ENCODE results near the gene STON2. TPM values are rescaled to one million over a fixed set of nuclear protein-coding genes. Genes with fewer than 3 reads are reported as not detected.

Gene STON2
- total RNA-seq, 1 donor from 2014 or later, result 14.0 TPM

DNA sequence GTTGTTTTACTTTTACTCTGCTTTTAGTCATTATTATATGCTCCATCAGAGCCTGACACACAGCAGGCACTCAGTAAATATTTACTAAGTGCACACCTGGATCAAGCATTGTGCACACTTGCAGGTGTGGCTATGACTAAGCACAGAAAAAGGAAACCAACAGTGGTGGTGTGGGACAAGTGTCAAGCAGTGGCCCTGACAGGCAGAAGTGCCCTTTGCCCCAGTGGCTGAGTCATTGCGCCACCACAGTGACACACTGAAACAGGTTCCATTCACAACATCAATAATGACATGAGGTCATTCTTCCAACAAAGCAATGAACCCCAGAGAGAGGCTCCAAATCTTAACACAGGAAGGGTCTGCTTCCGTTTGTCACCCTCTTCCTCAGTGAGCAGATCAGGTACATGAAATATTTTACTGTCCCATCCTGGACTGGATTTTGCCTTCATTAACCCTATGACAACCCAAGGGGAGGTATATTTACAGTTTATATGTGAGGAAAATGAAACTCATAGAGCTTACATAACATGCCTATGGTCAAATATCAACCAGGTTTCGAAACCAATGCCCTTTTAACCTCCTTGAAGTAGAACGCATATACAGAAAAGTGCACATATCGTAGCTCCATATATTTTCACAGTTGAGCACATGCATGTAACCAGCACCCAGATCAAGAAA, 96.7 kb downstream of the STON2 start:
- DNase-seq (ENCODE audit: low spot score), result no peak

GRCh38 chr14:81302638-81303037, 97.5 kb downstream of the STON2 start:
- DNase-seq (ENCODE audit: low spot score), result no peak

DNA sequence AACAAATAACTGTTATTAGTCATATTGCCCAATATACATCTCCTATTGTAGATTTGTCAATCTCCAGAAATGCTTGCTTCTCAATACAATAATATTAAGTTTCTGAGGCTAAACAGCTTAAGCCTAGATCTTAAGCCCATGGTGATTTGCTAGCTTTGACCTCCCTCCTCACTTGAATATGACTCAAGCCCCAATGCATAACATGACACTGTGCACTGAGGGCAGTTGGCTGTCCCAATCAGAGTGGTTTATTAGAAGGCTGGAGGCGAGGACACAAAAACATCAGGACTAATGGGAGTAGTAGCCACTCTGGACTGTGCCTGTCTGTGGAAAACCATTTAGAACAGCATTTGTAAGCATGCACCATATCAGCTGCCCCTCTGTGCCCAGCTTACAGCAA, 98.3 kb downstream of the STON2 start:
- DNase-seq (ENCODE audit: low spot score), result no peak

- no peak for DNase-seq (ENCODE audit: low spot score)
Measured at GRCh38 chr14:81301371-81301770, 98.8 kb downstream of the STON2 start.

GRCh38 chr14:81298911-81299310, 101.2 kb downstream of the STON2 start:
- DNase-seq (ENCODE audit: low spot score), result no peak

DNA sequence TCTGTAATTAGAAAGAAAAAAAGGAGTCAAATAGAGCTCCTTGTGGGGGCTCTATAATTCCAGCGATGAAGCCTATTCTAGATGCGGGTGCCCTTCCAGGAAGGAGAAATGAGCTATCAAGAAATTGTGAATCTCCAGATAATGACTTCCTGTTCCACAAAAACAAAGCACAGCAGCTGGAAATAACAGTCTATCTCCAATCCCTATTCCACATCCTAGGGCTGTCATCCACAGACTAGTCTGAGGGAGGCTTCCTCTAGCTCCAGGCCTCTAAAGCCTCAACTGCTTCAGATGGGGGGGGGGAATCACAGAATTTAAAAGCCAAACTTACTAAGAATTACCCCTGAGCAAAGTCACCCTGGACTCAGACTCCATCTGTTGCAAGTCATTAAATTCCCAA, 102.0 kb downstream of the STON2 start:
- no peak for DNase-seq (ENCODE audit: low spot score)

GRCh38 chr14:81295958-81296923, 103.9 kb downstream of the STON2 start:
- DNase-seq (ENCODE audit: low spot score), result no peak

- no peak for DNase-seq (ENCODE audit: low spot score)
Measured at GRCh38 chr14:81289516-81289915, 110.6 kb downstream of the STON2 start.

DNA sequence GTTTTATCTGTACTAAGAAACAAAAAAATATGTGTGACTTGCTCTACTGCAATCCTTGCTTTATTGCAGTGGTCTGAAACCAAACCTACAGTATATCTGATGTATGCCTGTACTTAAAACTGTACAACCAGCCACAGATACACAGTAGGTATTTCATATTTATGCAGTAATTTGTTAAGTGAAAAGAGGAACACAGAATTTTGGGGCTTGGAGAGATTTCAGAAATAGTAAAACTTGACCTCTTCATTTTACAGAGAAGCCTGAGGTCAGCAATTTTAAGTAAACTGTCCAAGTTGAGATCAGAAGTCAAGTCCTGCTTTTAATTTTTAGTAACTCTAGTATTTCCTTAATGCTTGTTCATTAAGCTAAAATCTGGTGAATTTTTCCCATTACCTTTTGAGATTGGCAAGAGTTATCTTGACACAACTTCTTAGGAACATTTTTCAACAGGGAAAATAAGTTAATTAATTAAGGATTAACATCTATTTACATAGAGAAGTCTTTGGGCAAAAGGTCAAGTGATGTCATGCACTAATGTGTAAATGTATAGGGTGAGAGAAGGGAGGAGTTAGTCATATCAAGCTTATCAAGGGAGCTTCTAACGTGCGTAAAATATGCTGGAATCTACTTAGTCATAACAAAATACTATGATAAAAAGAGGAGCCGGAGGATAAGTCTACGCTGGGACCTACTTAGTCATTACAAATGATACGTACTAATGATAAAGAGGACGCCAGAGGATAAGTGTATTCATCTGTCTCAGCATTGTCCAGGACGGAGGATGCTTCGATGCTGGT, 113.4 kb downstream of the STON2 start:
- DNase-seq (ENCODE audit: low spot score), result no peak

- no peak for DNase-seq (ENCODE audit: low spot score)
Measured at GRCh38 chr14:81285245-81285644, 114.9 kb downstream of the STON2 start.

- DNase-seq (ENCODE audit: low spot score), result no peak
Measured at GRCh38 chr14:81281332-81281731, 118.8 kb downstream of the STON2 start.

DNA sequence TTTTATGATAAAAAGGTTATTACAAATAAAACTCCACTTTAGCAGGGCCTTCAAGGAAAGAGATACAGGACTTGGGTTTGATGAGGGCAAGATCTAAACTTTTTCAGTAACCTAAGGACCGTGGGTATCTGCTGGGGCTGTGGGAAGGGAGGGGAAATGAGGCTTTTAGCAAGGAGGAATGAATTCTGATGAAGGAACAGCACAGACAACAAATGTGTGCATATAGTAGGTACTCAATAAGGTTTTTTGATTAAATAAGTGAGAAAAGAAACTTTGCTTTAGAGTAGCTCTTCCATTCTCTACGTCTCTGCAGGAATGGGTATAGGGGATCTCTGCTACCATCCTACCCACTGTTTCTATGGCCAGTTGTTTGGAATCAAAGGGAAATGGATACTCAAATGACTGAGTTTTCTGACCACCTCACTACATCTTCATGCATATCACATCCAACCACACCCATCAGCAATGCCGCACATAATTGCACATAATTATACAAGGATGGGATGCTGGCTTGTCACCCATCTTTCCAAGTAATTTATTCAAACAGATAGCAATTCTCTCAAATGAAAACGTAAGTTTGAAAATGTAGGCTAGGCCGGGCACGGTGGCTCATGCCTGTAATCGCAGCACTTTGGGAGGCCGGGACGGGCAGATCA, 119.9 kb downstream of the STON2 start:
- DNase-seq (ENCODE audit: low spot score), result no peak

GRCh38 chr14:81277096-81277495, 123.0 kb downstream of the STON2 start:
- DNase-seq (ENCODE audit: low spot score), result no peak

DNA sequence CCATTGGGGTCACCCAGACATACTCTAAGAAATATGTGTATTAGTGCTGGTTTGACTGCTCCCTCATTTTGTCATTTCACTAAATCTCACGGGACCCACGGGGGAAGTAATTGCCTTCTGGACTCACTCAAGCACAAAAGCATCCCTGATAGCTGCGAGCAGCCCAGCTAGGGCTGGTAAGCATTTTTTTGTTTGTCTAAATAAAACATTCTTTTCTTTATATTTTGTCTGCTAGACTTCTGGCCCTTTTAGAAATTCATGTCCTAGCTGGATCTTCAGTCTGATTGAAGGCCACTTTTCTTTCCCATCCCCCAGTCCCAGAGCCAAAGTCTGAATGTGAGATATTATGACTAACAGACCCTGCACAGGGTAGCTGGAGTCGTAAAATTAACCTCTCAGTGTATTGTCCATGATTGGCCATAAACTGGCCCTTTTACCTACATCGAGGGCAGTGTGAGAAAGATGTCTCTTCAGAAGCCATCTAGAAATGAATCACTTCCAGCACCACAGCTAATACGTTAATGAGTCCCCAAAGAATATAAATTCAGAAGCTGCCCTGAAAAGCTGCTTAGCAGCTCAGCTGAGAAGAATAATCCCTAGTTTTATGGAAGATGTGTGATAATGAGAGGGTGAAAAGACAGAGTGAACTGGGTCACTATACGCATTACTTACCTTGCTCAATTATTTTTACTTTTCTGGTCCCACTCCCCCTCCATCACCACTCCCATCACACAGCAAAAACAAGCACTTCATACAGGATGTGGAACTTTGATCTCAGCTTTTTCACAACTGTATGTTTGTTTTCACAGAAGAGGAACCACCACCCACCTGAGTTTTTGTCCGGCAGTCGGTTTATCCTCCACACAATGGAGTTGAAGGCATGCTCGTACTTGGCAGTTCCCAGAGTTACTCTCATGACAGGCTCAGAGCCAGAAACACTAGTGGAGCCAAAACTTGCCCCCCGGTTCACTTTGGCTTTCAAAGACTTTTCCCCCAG, 123.8 kb downstream of the STON2 start:
- DNase-seq (ENCODE audit: low spot score), result no peak

- DNase-seq (ENCODE audit: low spot score), result no peak
Measured at GRCh38 chr14:81275305-81276072, 124.6 kb downstream of the STON2 start.

DNA sequence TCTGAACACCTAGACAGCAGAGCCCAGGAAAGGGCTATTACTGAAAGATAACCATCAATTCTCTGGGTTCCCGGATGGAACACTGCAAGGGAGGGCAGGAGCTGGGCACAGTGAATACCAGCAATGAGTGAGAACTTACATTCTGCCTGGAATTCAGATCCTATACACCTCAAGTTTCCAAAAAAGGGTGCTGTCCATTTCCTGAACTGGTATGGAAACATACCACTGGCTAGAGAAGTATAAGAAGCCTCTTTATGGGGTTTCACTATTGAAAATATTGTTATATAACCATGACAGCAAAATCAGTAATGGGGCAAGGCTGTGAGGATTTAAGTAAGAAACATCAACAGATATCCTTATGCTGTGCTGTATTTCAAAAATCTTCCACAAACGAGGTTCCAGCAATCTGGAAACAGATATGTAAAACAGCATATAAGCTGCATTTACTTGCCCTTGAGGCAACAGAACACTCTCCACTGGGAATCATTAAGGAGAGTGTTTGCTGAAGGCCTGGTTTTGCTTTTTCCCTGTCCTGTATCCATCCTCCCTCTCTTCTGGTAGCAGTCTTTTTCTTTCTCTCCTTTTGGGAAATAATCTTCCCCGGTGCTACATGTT, 126.1 kb downstream of the STON2 start:
- DNase-seq (ENCODE audit: low spot score), result no peak

DNA sequence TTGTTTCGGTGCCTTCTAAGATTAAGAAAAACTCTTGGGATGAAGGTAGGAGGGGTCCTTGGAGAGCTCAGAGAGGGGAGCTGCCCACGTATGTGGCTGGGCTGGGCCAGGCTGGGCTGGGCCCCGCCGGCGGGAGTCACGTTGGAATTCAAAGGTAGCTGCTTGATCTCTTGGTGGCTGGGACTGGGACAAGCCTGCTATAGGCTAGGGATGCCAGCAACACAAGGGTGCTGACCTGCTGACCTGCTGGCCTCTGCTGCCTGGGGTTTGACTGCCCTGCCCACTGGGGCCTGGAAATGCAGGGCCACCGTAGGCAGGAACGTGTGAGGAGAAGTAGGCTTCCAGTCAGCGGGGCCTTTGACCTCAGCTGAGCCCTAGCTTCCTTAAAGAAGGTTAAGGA, 126.6 kb downstream of the STON2 start:
- DNase-seq (ENCODE audit: low spot score), result no peak

- no peak for DNase-seq (ENCODE audit: low spot score)
Measured at GRCh38 chr14:81272317-81272716, 127.8 kb downstream of the STON2 start.

DNA sequence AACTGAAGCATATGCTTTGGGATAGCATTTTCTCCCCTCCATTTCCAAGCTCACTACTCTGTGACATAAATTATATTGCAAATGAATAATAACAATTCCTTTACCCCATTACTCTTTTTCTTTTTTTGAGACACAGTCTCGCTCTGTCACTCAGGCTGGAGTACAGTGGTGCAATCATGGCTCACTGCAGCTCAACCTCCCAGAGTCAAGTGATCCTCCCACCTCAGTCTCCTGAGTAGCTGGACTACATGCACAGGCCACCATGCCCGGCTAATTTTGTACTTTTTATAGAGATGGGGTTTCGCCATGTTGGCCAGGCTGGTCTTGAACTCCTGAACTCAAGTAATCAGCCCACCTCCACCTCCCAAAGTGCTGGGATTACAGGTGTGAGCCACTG, 130.1 kb downstream of the STON2 start:
- no peak for DNase-seq (ENCODE audit: low spot score)
